IMR-90 (cell line): ENCODE results near the gene SKIC8. TPM values are rescaled to one million over a fixed set of nuclear protein-coding genes. Genes with fewer than 3 reads are reported as not detected.

Experiments used
- ATAC-seq: fragments of 200-7000 bp; cut with Tn5 transposase; 2 replicates; pipeline ENCODE4 v1.9.1; 2020; ENCODE audit warnings: low read depth, mild to moderate bottlenecking, moderate library complexity
- BruUV-seq: library from RNA; stranded (reverse); fragments of 400-500 nt; replicated peaks from 2 replicates; lab custom pipeline; 2021; lab: Mats Ljungman, UMichigan
- CTCF ChIA-PET: fragments of 300-600 bp; formaldehyde crosslinking; extraction: SDS; loops from one replicate; lab custom pipeline; 2021; ENCODE audit warnings: antibody characterized with exemption; lab: Yijun Ruan, JAX
- POLR2A ChIA-PET: fragments of 300-600 bp; sonication (Branson Sonifier 250); formaldehyde crosslinking; loops from one replicate; lab custom pipeline; 2022; ENCODE audit warnings: antibody characterized with exemption; ENCODE audit not compliant: unreplicated experiment; lab: Charles Lee
- DNase-seq: peaks from one replicate; pipeline ENCODE4 v3.0.0; 2013
- H2AFZ ChIP-seq: replicated peaks from 2 replicates; pipeline ENCODE3; 2013; ENCODE audit warnings: low read length, mild to moderate bottlenecking; ENCODE audit not compliant: poor library complexity
- H2AK5ac ChIP-seq: 2 replicates; pipeline ENCODE4 v1.6.1; 2013; ENCODE audit warnings: low read depth, low read length, inconsistent platforms
- H2AK9ac ChIP-seq: replicated peaks from 2 replicates; pipeline ENCODE3; 2013; ENCODE audit warnings: mild to moderate bottlenecking, low read depth, low read length, moderate library complexity; ENCODE audit not compliant: poor library complexity
- H2BK120ac ChIP-seq: 2 replicates; pipeline ENCODE4 v1.6.1; 2013; ENCODE audit warnings: low read depth, low read length, inconsistent platforms
- H2BK15ac ChIP-seq: 3 replicates; pipeline ENCODE4 v1.6.1; 2013; ENCODE audit warnings: low read depth, low read length, inconsistent platforms
- H2BK20ac ChIP-seq: 2 replicates; pipeline ENCODE4 v1.6.1; 2013; ENCODE audit warnings: low read depth, mild to moderate bottlenecking, inconsistent platforms, low read length, moderate library complexity
- H2BK5ac ChIP-seq: 2 replicates; pipeline ENCODE4 v1.6.1; 2013; ENCODE audit warnings: mild to moderate bottlenecking, low read depth, low read length, inconsistent platforms; ENCODE audit not compliant: poor library complexity, severe bottlenecking
- H3K14ac ChIP-seq: replicated peaks from 2 replicates; pipeline ENCODE4 v1.6.1; 2013; ENCODE audit warnings: low read depth, low read length, inconsistent platforms
- H3K18ac ChIP-seq: 2 replicates; pipeline ENCODE4 v1.6.1; 2013; ENCODE audit warnings: low read depth, low read length, control low read depth
- H3K23ac ChIP-seq: 2 replicates; pipeline ENCODE4 v1.6.1; 2013; ENCODE audit warnings: low read depth, low read length, inconsistent platforms
- H3K27ac ChIP-seq: 2 replicates; pipeline ENCODE4 v1.5.1; 2013; ENCODE audit warnings: mild to moderate bottlenecking, control low read depth, low read length; ENCODE audit not compliant: insufficient read depth
- H3K27me3 ChIP-seq: 2 replicates; pipeline ENCODE4 v1.6.1; 2013; ENCODE audit warnings: low read length; ENCODE audit not compliant: control insufficient read depth, insufficient read depth
- H3K36me3 ChIP-seq: 2 replicates; pipeline ENCODE4 v1.6.1; 2013; ENCODE audit warnings: low read length, mixed read lengths; ENCODE audit not compliant: control insufficient read depth, insufficient read depth
- H3K4ac ChIP-seq: 2 replicates; pipeline ENCODE4 v1.6.1; 2013; ENCODE audit warnings: low read depth, low read length, inconsistent platforms
- H3K4me1 ChIP-seq: 2 replicates; pipeline ENCODE4 v1.6.1; 2013; ENCODE audit warnings: low read length, mixed read lengths; ENCODE audit not compliant: control insufficient read depth, insufficient read depth
- H3K4me2 ChIP-seq: 2 replicates; pipeline ENCODE4 v1.6.1; 2013; ENCODE audit warnings: low read depth, mild to moderate bottlenecking, control low read depth, low read length, moderate library complexity
- H3K4me3 ChIP-seq: 2 replicates; pipeline ENCODE4 v1.5.1; 2013; ENCODE audit warnings: low read depth, mild to moderate bottlenecking, control low read depth, low read length, moderate library complexity; ENCODE audit not compliant: insufficient read depth
- H3K56ac ChIP-seq: 2 replicates; pipeline ENCODE4 v1.6.1; 2013; ENCODE audit warnings: low read length, inconsistent platforms; ENCODE audit not compliant: insufficient read depth; ENCODE audit errors: extremely low read depth
- H3K79me1 ChIP-seq, 2 experiments: 2 replicates each; pipeline ENCODE4 v1.6.1; 2013; ENCODE audit warnings: low read length in 2 of 2, inconsistent platforms in 1 of 2, low read depth in 1 of 2
- H3K9ac ChIP-seq: 2 replicates; pipeline ENCODE4 v1.6.1; 2013; ENCODE audit warnings: low read depth, low read length, control low read depth
- H3K9me1 ChIP-seq: 2 replicates; pipeline ENCODE4 v1.6.1; 2013; ENCODE audit warnings: low read length, inconsistent platforms; ENCODE audit not compliant: insufficient read depth
- H3K9me3 ChIP-seq: 2 replicates; pipeline ENCODE4 v1.6.1; 2013; ENCODE audit warnings: low read length; ENCODE audit not compliant: control insufficient read depth, insufficient read depth
- H4K20me1 ChIP-seq: 2 replicates; pipeline ENCODE4 v1.6.1; 2013; ENCODE audit warnings: low read length, inconsistent platforms; ENCODE audit not compliant: insufficient read depth
- H4K5ac ChIP-seq: 2 replicates; pipeline ENCODE4 v1.6.1; 2013; ENCODE audit warnings: mild to moderate bottlenecking, low read depth, low read length, control low read depth
- H4K8ac ChIP-seq, 2 experiments: 2 replicates each; pipeline ENCODE4 v1.6.1; 2013; ENCODE audit warnings: low read depth in 2 of 2, low read length in 2 of 2, control low read depth in 1 of 2, inconsistent platforms in 1 of 2
- H4K91ac ChIP-seq: 2 replicates; pipeline ENCODE4 v1.6.1; 2013; ENCODE audit warnings: low read depth, low read length, inconsistent platforms; ENCODE audit not compliant: insufficient read depth
- BHLHE40 ChIP-seq: fragments of 150-350 bp; IDR thresholded peaks from 2 replicates; pipeline ENCODE4 v1.6.1; 2016; ENCODE audit warnings: mild to moderate bottlenecking, low read depth, low read length
- CTCF ChIP-seq: conservative IDR thresholded peaks from 2 replicates; pipeline ENCODE4 v1.5.1; 2012; ENCODE audit warnings: mild to moderate bottlenecking, low read depth, low read length, improper control_type of control experiment
- ELK1 ChIP-seq: fragments of 150-350 bp; IDR thresholded peaks from 2 replicates; pipeline ENCODE4 v1.6.1; 2016; ENCODE audit warnings: low read depth, mild to moderate bottlenecking, low read length, moderate library complexity, borderline replicate concordance
- MAFK ChIP-seq: IDR thresholded peaks from 2 replicates; pipeline ENCODE4 v1.6.1; 2012; ENCODE audit warnings: low read depth, low read length, improper control_type of control experiment
- MAZ ChIP-seq: IDR thresholded peaks from 2 replicates; pipeline ENCODE4 v1.6.1; 2012; ENCODE audit warnings: low read depth, mild to moderate bottlenecking, low read length, improper control_type of control experiment, moderate library complexity, borderline replicate concordance
- MXI1 ChIP-seq: IDR thresholded peaks from 2 replicates; pipeline ENCODE4 v1.6.1; 2012; ENCODE audit warnings: low read depth, mild to moderate bottlenecking, low read length, moderate library complexity, borderline replicate concordance
- RAD21 ChIP-seq: IDR thresholded peaks from 2 replicates; pipeline ENCODE4 v1.6.1; 2012; ENCODE audit warnings: low read length, improper control_type of control experiment
- RCOR1 ChIP-seq: IDR thresholded peaks from 2 replicates; pipeline ENCODE4 v1.6.1; 2012; ENCODE audit warnings: mild to moderate bottlenecking, low read length, improper control_type of control experiment; ENCODE audit not compliant: insufficient replicate concordance
- RFX5 ChIP-seq: IDR thresholded peaks from 2 replicates; pipeline ENCODE4 v1.8.0; 2012; ENCODE audit warnings: low read depth, mild to moderate bottlenecking, low read length, moderate library complexity
- SMC3 ChIP-seq: fragments of 150-350 bp; IDR thresholded peaks from 2 replicates; pipeline ENCODE4 v1.6.1; 2016; ENCODE audit warnings: low read depth, mild to moderate bottlenecking, antibody characterized with exemption, low read length, moderate library complexity
- WGBS, 2 experiments: methylation state at CpG; one replicate each; pipeline versions ENCODE4 v1.1.5 to v1.1.7; 2013; ENCODE audit warnings: missing lambda C conversion rate in 2 of 2; ENCODE audit not compliant: insufficient read length in 1 of 2; ENCODE audit errors: extremely low coverage in 2 of 2; 5-methylcytosine and 5-hydroxymethylcytosine counted together
- dilution Hi-C: fragments of 300-500 bp; cut with HindIII; formaldehyde crosslinking; loops from one replicate; pipeline ENCODE4 v1.14.3; 2018; ENCODE audit warnings: low sequenced_read_pairs; ENCODE audit not compliant: unreplicated experiment
- in situ Hi-C: fragments of 300-500 bp; cut with MboI; formaldehyde crosslinking; loops from 3 replicates; pipeline ENCODE4 v1.14.3; 2019; ENCODE audit warnings: low sequenced_read_pairs, inconsistent platforms, mixed read lengths
- intact Hi-C: fragments of 100-400 bp; cut with micrococcal nuclease; formaldehyde crosslinking; loops from 2 replicates; pipeline ENCODE4 v1.10.0; 2022
- polyA plus RNA-seq, 3 experiments: library from polyadenylated mRNA; depleted of rRNA; stranded (reverse); fragments of >200 nt; gene quantifications; 2 replicates each; pipeline ENCODE4 v1.2.3, GENCODE V29; 2012; ENCODE audit warnings: low replicate concordance in 1 of 3
- total RNA-seq: library from RNA; depleted of rRNA; stranded (reverse); fragments of >200 nt; gene quantifications from 2 replicates; pipeline ENCODE4 v1.2.3, GENCODE V29; 2012
- TF ChIP-seq, protein P1 (sequence below): fragments of 150-350 bp; IDR thresholded peaks from 2 replicates; pipeline ENCODE4 v1.6.1; 2017; ENCODE audit warnings: mild to moderate bottlenecking, antibody characterized with exemption, low read length, low read depth

SKIC8 gene
- total and polyA plus RNA-seq, 2 of the 4 experiments (the other 2 are of a cell fraction): 72.2 to 124 TPM

DNA sequence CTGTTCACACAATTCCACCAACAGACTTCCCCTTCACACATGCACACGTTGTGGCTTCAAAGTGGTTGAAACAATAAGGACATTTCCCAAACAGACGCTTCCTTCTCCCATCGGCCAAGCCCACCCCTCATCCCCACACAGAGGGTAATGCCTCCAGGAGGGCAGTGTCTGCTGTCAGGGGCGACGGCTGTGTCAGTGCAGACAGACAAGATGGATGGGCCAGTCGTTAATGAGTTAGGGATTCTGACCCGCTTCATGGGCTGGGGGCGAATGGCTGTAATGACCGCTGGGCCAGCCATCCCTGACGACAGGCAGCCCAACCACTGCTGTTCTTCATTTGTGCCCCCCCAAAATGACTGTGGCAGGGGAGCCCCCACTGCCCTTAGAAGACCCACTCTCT is 20.2 kb upstream of the SKIC8 start:
- Histone ChIP-seq H3K4me3 (no peak overlapping the region), H4K91ac (no peak overlapping the region), H3K27me3 (peaks cover 9% of the 10 kb centered on the region; the same call in 1 of the 2 replicates), H3K36me3 (no peaks in the 10 kb centered on the region), H4K20me1 (no peaks in the 10 kb centered on the region), H4K5ac (no peak overlapping the region), H3K9ac (no peak overlapping the region), H3K79me1 (no peaks in the 10 kb centered on the region), H2AK9ac (no peak overlapping the region), H2BK5ac (no peak overlapping the region), H2BK15ac (no peak overlapping the region), H3K23ac (no peak overlapping the region; the same call in 1 of the 2 replicates), H2BK120ac (no peak overlapping the region), H2AFZ (no peak overlapping the region), H4K8ac (no peak overlapping the region), H3K4me2 (no peak overlapping the region), H3K4ac (no peak overlapping the region), H3K9me3 (no peaks in the 10 kb centered on the region), H2AK5ac (no peak overlapping the region), H3K4me1 (0 out of 2 replicates have a peak, but pooled peaks cover 1% of the 10 kb centered on the region), H3K18ac (no peak overlapping the region), H3K56ac (no peak overlapping the region), H3K27ac (no peak overlapping the region), H3K14ac (no peak overlapping the region), H2BK20ac (no peak overlapping the region), H3K9me1 (peaks cover 10% of the 10 kb centered on the region)
- CTCF ChIA-PET: no interaction called here
- BruUV-seq: no TSS peak
- intact Hi-C loops: no loop called here
- no peak for TF ChIP-seq RFX5
- TF ChIP-seq MXI1: no peak
- TF ChIP-seq ELK1: no peak
- TF ChIP-seq RAD21: no peak
- no peak for TF ChIP-seq BHLHE40
- TF ChIP-seq RCOR1: no peak
- no peak for TF ChIP-seq MAZ
- TF ChIP-seq, protein P1, sequence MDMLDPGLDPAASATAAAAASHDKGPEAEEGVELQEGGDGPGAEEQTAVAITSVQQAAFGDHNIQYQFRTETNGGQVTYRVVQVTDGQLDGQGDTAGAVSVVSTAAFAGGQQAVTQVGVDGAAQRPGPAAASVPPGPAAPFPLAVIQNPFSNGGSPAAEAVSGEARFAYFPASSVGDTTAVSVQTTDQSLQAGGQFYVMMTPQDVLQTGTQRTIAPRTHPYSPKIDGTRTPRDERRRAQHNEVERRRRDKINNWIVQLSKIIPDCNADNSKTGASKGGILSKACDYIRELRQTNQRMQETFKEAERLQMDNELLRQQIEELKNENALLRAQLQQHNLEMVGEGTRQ: no peak
- no peak for TF ChIP-seq CTCF
- no peak for TF ChIP-seq SMC3
- no peak for TF ChIP-seq MAFK
- POLR2A ChIA-PET: no interaction called here
- dilution Hi-C loops: no loop called here
- in situ Hi-C loops: no loop called here
- ATAC-seq: no peak
- no peak for DNase-seq
- 71% methylated on average over 3 of the region's 10 CpGs; no CpG with 5 or more reads in 1 of the 2 experiments for whole genome bisulfite sequencing, 2 experiments
